ENCODE results near the gene PDHX.

PDHX gene

GRCh38 chr11:35029979-35030682 lies 113.7 kb downstream of the PDHX start:
- DNase-seq = no peak

GRCh38 chr11:35030716-35031213 lies 114.3 kb downstream of the PDHX start:
- no peak for DNase-seq

GRCh38 chr11:35031346-35031745 lies 114.9 kb downstream of the PDHX start:
- no peak for DNase-seq

- DNase-seq = no peak
These were observed 115.4 kb downstream of the PDHX start for GRCh38 chr11:35031867-35032266.

- DNase-seq = no peak
These were observed 116.6 kb downstream of the PDHX start for GRCh38 chr11:35033011-35033410.

GRCh38 chr11:35034401-35034800 lies 118.0 kb downstream of the PDHX start:
- DNase-seq = no peak

GRCh38 chr11:35035894-35036408 lies 119.5 kb downstream of the PDHX start:
- DNase-seq = no peak

- DNase-seq = no peak
These were observed 120.2 kb downstream of the PDHX start for GRCh38 chr11:35036639-35037038.

GRCh38 chr11:35038211-35038928 lies 122.0 kb downstream of the PDHX start:
- no peak for DNase-seq

- no peak for DNase-seq
These were observed 122.7 kb downstream of the PDHX start for GRCh38 chr11:35039076-35039475.

GRCh38 chr11:35040221-35040942 lies 124.0 kb downstream of the PDHX start:
- no peak for DNase-seq

GRCh38 chr11:35041070-35041554 lies 124.7 kb downstream of the PDHX start:
- no peak for DNase-seq

- no peak for DNase-seq
These were observed 125.8 kb downstream of the PDHX start for GRCh38 chr11:35042224-35042623.

- no peak for DNase-seq
These were observed 126.5 kb downstream of the PDHX start for GRCh38 chr11:35042913-35043312.

- DNase-seq = no peak
These were observed 127.5 kb downstream of the PDHX start for GRCh38 chr11:35043936-35044335.

GRCh38 chr11:35045236-35045820 lies 128.9 kb downstream of the PDHX start:
- peak; percentile 78 for DNase-seq

All from activated CD8-positive, alpha-beta memory T cell treated with anti-CD3 and anti-CD28 coated beads for 24 hours (primary cell).